GM21786 (cell line): ENCODE measurements around the gene HEPACAM.

Source experiments
- ATAC-seq: cut with Tn5 transposase; IDR thresholded peaks from one replicate; pipeline ENCODE4 v1.9.1; 2021; ENCODE audit not compliant: unreplicated experiment

Gene HEPACAM

DNA sequence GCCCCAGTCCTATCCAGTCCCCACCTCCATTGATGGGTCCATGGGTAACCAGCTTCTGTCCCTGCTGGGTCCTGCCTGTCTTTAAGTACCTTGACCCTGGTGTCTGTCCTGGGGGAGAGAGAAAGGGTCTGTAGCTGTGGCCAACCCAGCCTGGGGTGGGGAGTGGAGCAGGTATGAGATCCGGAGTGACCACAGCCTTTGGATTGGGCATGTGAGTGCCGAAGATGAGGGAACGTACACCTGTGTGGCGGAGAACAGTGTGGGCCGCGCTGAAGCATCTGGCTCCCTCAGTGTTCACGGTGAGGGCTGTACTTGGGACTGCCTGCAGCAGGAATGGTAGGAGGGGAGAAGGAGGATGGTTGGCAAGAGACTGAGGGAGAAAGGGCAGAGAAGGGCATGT is 65.4 kb downstream of the HEPACAM start:
- ATAC-seq = no peak

- no peak for ATAC-seq
These were observed 65.9 kb downstream of the HEPACAM start for GRCh38 chr11:124869856-124870387.

DNA sequence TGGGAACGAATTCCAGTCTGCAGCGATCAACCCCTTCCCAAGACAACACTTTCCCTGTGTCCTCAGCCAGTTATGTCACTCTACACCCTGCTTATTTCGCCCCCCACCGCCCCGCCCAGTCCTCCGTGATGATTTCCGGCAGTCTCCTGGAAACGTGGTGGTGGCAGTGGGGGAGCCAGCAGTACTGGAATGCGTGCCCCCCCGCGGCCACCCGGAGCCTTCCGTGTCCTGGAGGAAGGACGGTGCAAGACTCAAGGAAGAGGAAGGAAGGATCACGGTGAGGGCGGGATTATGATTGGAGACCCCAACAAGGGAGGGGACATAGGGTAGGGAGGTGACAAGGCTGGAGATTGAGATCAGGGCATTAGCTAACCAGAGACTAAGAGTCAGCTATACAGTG is 66.5 kb downstream of the HEPACAM start:
- no peak for ATAC-seq
